Peyer's patch (tissue), 4 donors: ENCODE data around the gene KIRREL3.

Experiments used
- CTCF ChIP-seq, 6 experiments: fragments of 450-650 bp in 4 of 6; fragments of 200-600 bp in 2 of 6; sonication (generic) in 1 of 6; IDR thresholded peaks; one replicate each; pipeline ENCODE4 v1.5.1; 2017 to 2019; ENCODE audit warnings: antibody characterized with exemption in 6 of 6, mild to moderate bottlenecking in 3 of 6, moderate library complexity in 1 of 6
- POLR2A ChIP-seq, 2 donors: fragments of 450-650 bp; IDR thresholded peaks; one replicate each; pipeline ENCODE4 v1.5.1; 2017; ENCODE audit warnings: antibody characterized with exemption in 2 of 2, mild to moderate bottlenecking in 2 of 2, moderate library complexity in 2 of 2

- TF ChIP-seq CTCF (IDR thresholded peaks at IDR 0.05) = no peak
- no peak for TF ChIP-seq POLR2A (IDR thresholded peaks at IDR 0.05)
These were observed 320.4 kb downstream of the KIRREL3 start for GRCh38 chr11:126680131-126680530.
